Dendritic cell treated with granulocyte-macrophage colony-stimulating factor and Interleukin-4, amounts not matched to agents 40 ng/mL and 50 ng/mL, for 4 days (primary cell): ENCODE measurements around the gene ATP6V0D1.

ENCODE experiments used
- H3K27ac Mint-ChIP-seq: one replicate; pipeline ENCODE4 v1.8.0; 2022; ENCODE audit warnings: mild to moderate bottlenecking, mixed read lengths
- H3K27me3 Mint-ChIP-seq: one replicate; pipeline ENCODE4 v1.8.0; 2022; ENCODE audit warnings: mild to moderate bottlenecking, mixed read lengths
- H3K36me3 Mint-ChIP-seq: one replicate; pipeline ENCODE4 v1.8.0; 2022; ENCODE audit warnings: low read depth, mixed read lengths
- H3K4me1 Mint-ChIP-seq: one replicate; pipeline ENCODE4 v1.8.0; 2022; ENCODE audit warnings: low read depth, mixed read lengths
- H3K4me3 Mint-ChIP-seq: one replicate; pipeline ENCODE4 v1.8.0; 2022; ENCODE audit warnings: mild to moderate bottlenecking, moderate library complexity, mixed read lengths
- H3K9me3 Mint-ChIP-seq: one replicate; pipeline ENCODE4 v1.8.0; 2022; ENCODE audit warnings: mixed read lengths
- intact Hi-C: fragments of 100-400 bp; cut with micrococcal nuclease; formaldehyde crosslinking; loops from one replicate; pipeline ENCODE4 v1.15.0; 2022

Gene ATP6V0D1

DNA sequence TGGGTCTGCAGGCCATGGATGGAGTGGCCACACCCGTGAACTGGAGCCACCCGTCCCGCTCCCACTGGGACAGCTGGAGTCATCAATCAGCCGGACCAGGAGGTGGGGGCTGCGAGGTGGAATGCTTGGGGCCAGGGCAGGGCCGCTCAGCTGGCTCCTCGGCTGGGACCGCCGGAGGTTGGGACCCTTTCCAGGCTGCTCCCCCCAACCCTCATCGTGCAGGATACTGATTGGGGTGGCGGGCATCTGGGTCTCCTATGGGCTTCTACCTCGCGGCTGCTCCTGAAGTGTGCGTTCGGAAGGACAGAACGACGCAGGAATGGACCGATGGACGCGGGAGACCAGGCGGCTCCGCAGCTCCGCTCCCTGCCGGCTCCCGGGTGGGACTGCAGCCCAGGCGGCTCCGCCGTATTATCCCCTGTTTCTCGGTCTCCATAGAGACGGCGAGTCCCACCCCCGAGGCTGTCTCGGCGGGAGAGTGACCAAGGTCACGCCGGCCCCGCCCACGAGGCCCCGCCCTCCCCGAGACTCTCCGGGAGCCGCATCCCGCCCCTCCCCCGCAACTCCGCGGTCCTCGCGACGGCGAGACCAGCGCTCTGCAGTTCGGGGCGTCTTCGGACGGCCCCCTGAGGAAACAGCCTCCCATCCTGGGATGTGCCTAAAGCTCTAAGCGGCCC lies 87.7 kb downstream of the ATP6V0D1 start, which contains the start of gene TPPP3:
TPPP3 (minus strand) TSS at position 388 of the 677 bp plus-strand sequence. CDS start 2,387 bp downstream, outside the sequence.
- peaks cover 72% of the 10 kb centered on the region for H3K4me1 Mint-ChIP-seq
- intact Hi-C loops: loop anchor here (5.0 kb wide), 1 partner anchor 116 kb away; the partner anchor contains the start of gene PLEKHG4
- peak within 1 kb of the TSS; percentile 53 for H3K4me3 Mint-ChIP-seq
- no peaks in the 10 kb centered on the region for H3K36me3 Mint-ChIP-seq
- no peak within 1 kb of the TSS for H3K27ac Mint-ChIP-seq
- H3K27me3 Mint-ChIP-seq: peaks cover 63% of the 10 kb centered on the region
- H3K9me3 Mint-ChIP-seq: no peaks in the 10 kb centered on the region

GRCh38 chr16:67392301-67393059 lies 88.5 kb downstream of the ATP6V0D1 start:
- Mint-ChIP-seq H3K27ac (no peak overlapping the region), H3K36me3 (no peaks in the 10 kb centered on the region), H3K9me3 (no peaks in the 10 kb centered on the region), H3K27me3 (peaks cover 68% of the 10 kb centered on the region), H3K4me3 (no peak overlapping the region), H3K4me1 (peaks cover 72% of the 10 kb centered on the region)
- intact Hi-C loops: loop anchor here (5.0 kb wide), 1 partner anchor 115 kb away; the partner anchor contains the start of gene PLEKHG4

DNA sequence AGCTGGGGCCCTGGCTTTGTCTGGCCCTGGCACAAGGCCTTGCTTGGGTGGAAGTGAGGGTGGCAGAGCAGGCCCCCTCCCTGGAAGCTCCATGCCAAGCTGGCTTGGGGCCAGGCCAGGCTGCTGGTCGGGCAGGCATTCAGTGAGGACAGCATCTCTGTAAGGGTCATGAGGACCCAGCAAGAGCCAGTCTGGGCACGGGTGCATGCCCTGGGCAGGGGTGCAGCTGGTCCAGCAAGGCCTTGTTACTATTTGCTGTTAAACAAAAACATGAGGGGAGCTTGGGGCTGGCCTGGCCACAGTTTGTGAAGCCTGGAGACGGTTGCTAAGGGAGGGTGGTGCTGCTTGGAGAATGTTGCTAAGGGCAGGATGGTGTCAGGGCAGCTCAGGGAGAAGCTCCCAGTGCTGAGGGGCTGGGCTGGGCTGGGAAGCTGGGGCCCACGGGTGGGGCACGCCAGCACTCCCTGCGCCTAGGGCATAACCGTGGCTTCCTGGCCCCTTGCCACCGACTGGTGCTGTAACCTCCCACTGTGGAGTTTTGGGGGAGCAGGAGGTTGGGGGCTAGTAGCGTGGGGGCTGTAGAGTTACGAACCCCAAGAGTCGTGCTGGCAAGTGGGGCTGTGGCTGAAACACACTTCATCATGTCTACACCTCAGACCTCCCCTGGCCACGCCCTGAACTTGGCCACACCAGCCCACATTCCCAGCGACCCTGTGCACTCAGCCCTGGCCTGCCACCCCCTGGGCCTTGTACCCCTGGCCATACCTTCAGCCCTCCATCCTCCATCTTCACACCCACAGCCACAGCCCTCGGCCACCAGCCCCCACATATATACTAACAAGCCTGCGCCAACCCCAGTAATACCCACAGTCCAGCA lies 89.3 kb downstream of the ATP6V0D1 start:
- Mint-ChIP-seq H3K9me3 (no peaks in the 10 kb centered on the region), H3K4me3 (no peak overlapping the region), H3K4me1 (peaks cover 72% of the 10 kb centered on the region), H3K27ac (no peak overlapping the region), H3K27me3 (peaks cover 70% of the 10 kb centered on the region), H3K36me3 (no peaks in the 10 kb centered on the region)
- intact Hi-C loops: loop anchor here (5.0 kb wide), 1 partner anchor 114 kb away; the partner anchor contains the start of gene PLEKHG4

DNA sequence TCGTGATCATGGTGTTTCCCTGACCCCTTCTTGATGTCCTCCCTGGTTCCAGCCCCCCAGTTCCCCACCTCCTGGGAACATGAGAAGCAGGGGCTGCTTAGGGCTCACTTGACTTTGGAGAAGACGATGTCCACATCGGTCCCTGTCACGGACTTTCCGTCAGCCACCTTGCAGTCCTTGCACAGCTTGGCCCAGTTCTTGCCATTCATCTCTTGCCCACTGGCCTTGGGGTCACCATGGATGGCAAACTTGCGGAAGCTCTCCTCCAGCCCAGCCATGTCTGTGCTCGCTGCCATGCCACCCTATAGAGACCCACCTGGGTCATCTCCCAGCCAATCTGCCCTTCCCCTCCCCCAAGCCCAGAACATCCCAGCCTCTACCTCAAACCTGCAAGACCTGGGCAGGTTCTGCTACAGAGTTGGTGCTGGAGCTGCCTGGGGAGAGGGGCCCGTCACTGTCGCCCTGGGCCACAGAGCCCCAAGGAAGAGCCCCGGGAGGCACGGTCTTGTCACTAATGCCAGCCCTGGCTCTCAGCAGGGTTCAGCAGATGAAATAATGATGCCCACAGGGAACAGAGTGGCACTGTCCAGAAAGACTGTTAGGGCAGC lies 90.0 kb downstream of the ATP6V0D1 start:
- no peak overlapping the region for H3K27ac Mint-ChIP-seq
- peaks cover 73% of the 10 kb centered on the region for H3K27me3 Mint-ChIP-seq
- no peak overlapping the region for H3K4me3 Mint-ChIP-seq
- peaks cover 66% of the 10 kb centered on the region for H3K4me1 Mint-ChIP-seq
- no peaks in the 10 kb centered on the region for H3K9me3 Mint-ChIP-seq
- no peaks in the 10 kb centered on the region for H3K36me3 Mint-ChIP-seq
- intact Hi-C loops: loop anchor here (5.0 kb wide), 1 partner anchor 114 kb away; the partner anchor contains the start of gene PLEKHG4

DNA sequence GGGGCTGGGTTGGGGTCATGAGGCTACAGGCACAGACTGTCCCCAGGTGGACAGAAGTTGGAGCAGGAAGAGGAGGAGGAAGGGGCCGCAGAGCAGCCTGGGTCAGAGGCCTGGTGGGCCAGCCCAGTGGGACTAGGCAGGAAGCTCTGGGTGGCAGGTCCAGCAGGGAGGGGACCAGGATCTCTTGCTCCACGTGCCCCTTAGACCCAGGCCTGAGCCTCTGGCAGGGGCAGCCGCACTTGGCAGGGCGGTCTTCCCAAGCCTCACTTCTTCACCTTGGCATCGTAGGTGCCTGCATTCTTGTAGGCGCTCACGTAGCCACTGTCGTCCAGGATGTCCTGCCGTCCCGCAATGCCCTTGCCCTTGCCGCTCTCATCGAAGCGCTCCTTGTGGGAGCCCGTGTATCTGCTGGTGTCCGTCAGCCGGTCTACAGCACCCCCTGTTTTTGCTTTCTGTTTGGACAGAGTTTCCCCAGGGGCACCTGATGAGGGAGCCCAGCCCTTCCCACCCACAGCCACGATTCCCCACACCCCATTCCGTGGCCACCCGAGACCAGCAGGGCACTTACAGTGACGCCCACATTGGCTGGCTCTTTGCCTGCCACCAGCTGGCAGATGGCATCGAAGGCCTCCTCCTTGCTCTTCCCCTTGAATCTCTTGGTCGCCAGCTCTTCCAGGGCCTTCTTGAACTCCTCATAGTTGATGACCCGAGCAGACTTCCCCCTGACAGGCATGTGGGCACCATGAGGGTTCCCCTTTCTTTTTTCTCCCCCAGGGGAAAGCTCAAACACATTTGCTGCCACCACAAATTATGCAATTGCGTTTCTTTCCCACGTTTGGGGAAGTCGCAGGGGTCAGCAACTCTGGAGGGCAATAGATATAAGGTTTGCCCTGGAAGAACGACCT lies 90.8 kb downstream of the ATP6V0D1 start:
- H3K4me1 Mint-ChIP-seq: peaks cover 58% of the 10 kb centered on the region
- H3K36me3 Mint-ChIP-seq: no peaks in the 10 kb centered on the region
- peak overlapping the region; percentile 24 for H3K4me3 Mint-ChIP-seq
- peaks cover 78% of the 10 kb centered on the region for H3K27me3 Mint-ChIP-seq
- intact Hi-C loops: loop anchor here (5.0 kb wide), 1 partner anchor 113 kb away; the partner anchor contains the start of gene PLEKHG4
- peak overlapping the region; percentile 9 for H3K27ac Mint-ChIP-seq
- H3K9me3 Mint-ChIP-seq: no peaks in the 10 kb centered on the region

DNA sequence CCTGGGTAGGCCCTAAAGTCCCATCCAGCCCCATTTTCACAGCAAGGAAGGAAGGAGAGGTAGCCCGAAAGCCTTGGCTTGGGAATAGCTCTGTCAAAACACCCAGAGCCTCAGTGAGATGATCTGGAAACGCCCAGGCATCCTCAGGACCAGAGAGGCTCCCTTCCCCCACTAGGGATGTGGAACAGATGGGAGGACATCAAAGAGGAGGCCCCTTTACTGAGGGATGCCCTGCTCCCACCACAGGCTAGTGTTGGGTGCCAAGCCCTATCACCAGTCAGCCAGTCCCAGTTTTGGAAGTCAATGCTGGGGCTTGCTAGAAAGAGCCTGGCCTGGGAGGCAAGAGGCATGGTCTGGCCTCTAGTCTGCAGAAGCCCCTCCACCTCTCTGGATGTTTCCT lies 92.4 kb downstream of the ATP6V0D1 start:
- H3K36me3 Mint-ChIP-seq: no peaks in the 10 kb centered on the region
- no peaks in the 10 kb centered on the region for H3K9me3 Mint-ChIP-seq
- peaks cover 78% of the 10 kb centered on the region for H3K27me3 Mint-ChIP-seq
- peaks cover 44% of the 10 kb centered on the region for H3K4me1 Mint-ChIP-seq
- no peak overlapping the region for H3K27ac Mint-ChIP-seq
- intact Hi-C loops: no loop called here
- H3K4me3 Mint-ChIP-seq: no peak overlapping the region

GRCh38 chr16:67388191-67388590 lies 92.8 kb downstream of the ATP6V0D1 start:
- H3K27me3 Mint-ChIP-seq: peaks cover 75% of the 10 kb centered on the region
- H3K4me3 Mint-ChIP-seq: no peak overlapping the region
- H3K9me3 Mint-ChIP-seq: no peaks in the 10 kb centered on the region
- H3K36me3 Mint-ChIP-seq: no peaks in the 10 kb centered on the region
- peaks cover 40% of the 10 kb centered on the region for H3K4me1 Mint-ChIP-seq
- H3K27ac Mint-ChIP-seq: no peak overlapping the region
- intact Hi-C loops: no loop called here
